ENCODE measurements around the gene PODXL.

GRCh38 chr7:131605280-131605878 is 49.0 kb upstream of the PODXL start:
- no peak for TF ChIP-seq CTCF (IDR thresholded peaks at IDR 0.05; ENCODE audit: low read length)
- no peak for TF ChIP-seq EZH2phosphoT487 (IDR thresholded peaks at IDR 0.05; ENCODE audit: low read length)

All from MM.1S (cell line).